Measurements from ENCODE around the gene MIR17HG. TPM values are rescaled to one million over a fixed set of nuclear protein-coding genes. Genes with fewer than 3 reads are reported as not detected.

The MIR17HG gene
- total RNA-seq, 2 donors from 2014 or later, result 2.7 to 16.5 TPM

GRCh38 chr13:91323349-91323748 is 24.1 kb upstream of the MIR17HG start:
- Histone ChIP-seq H3K4me1 (ENCODE audit: control insufficient read depth in 1 of 2, low read depth in 2 of 2) (no peaks in the 10 kb centered on the region), H3K9me3 (no peaks in the 10 kb centered on the region), H3K27me3 (replicated peaks; ENCODE audit: insufficient read depth) (no peaks in the 10 kb centered on the region), H3K36me3 (no peaks in the 10 kb centered on the region), H3K4me3 (no peak overlapping the region), H3K27ac (no peak overlapping the region)
- DNase-seq (ENCODE audit: low spot score) (no peak), ATAC-seq (ENCODE audit: insufficient number of reproducible peaks, low FRiP score, low read depth) (no peak)
- no peak for TF ChIP-seq CTCF (IDR thresholded peaks at IDR 0.05)

GRCh38 chr13:91326146-91326545 is 21.3 kb upstream of the MIR17HG start:
- Histone ChIP-seq H3K27me3 (replicated peaks; ENCODE audit: insufficient read depth) (no peaks in the 10 kb centered on the region), H3K27ac (no peak overlapping the region), H3K36me3 (no peaks in the 10 kb centered on the region), H3K9me3 (no peaks in the 10 kb centered on the region), H3K4me3 (no peak overlapping the region), H3K4me1 (ENCODE audit: control insufficient read depth in 1 of 2, low read depth in 2 of 2) (no peaks in the 10 kb centered on the region)
- ATAC-seq (ENCODE audit: insufficient number of reproducible peaks, low FRiP score, low read depth) (no peak), DNase-seq (ENCODE audit: low spot score) (no peak)
- no peak for TF ChIP-seq CTCF (IDR thresholded peaks at IDR 0.05)

- no peak for DNase-seq (ENCODE audit: low spot score)
- TF ChIP-seq CTCF (IDR thresholded peaks at IDR 0.05), result no peak
- H3K27ac ChIP-seq, result no peak overlapping the region
- no peaks in the 10 kb centered on the region for H3K9me3 ChIP-seq
- H3K36me3 ChIP-seq, result no peaks in the 10 kb centered on the region
- no peaks in the 10 kb centered on the region for H3K4me1 ChIP-seq (ENCODE audit: control insufficient read depth in 1 of 2, low read depth in 2 of 2)
- ATAC-seq (ENCODE audit: insufficient number of reproducible peaks, low FRiP score, low read depth), result no peak
- H3K27me3 ChIP-seq (replicated peaks; ENCODE audit: insufficient read depth), result no peaks in the 10 kb centered on the region
- H3K4me3 ChIP-seq, result no peak overlapping the region
These were observed 18.8 kb upstream of the MIR17HG start for GRCh38 chr13:91328726-91329125.

GRCh38 chr13:91329733-91330132 is 17.8 kb upstream of the MIR17HG start:
- Histone ChIP-seq H3K4me1 (ENCODE audit: control insufficient read depth in 1 of 2, low read depth in 2 of 2) (no peaks in the 10 kb centered on the region), H3K36me3 (no peaks in the 10 kb centered on the region), H3K9me3 (no peaks in the 10 kb centered on the region), H3K27me3 (replicated peaks; ENCODE audit: insufficient read depth) (no peaks in the 10 kb centered on the region), H3K27ac (no peak overlapping the region), H3K4me3 (no peak overlapping the region)
- no peak for DNase-seq (ENCODE audit: low spot score)
- ATAC-seq (ENCODE audit: insufficient number of reproducible peaks, low FRiP score, low read depth), result no peak
- no peak for TF ChIP-seq CTCF (IDR thresholded peaks at IDR 0.05)

GRCh38 chr13:91331047-91331915 is 16.2 kb upstream of the MIR17HG start:
- no peak for TF ChIP-seq CTCF (IDR thresholded peaks at IDR 0.05)
- no peak for DNase-seq (ENCODE audit: low spot score)
- Histone ChIP-seq H3K36me3 (no peaks in the 10 kb centered on the region), H3K4me1 (ENCODE audit: control insufficient read depth in 1 of 2, low read depth in 2 of 2) (no peaks in the 10 kb centered on the region), H3K9me3 (no peaks in the 10 kb centered on the region), H3K27me3 (replicated peaks; ENCODE audit: insufficient read depth) (no peaks in the 10 kb centered on the region), H3K4me3 (no peak overlapping the region), H3K27ac (no peak overlapping the region)
- no peak for ATAC-seq (ENCODE audit: insufficient number of reproducible peaks, low FRiP score, low read depth)

Measured in thoracic aorta (tissue), 2 donors.